ENCODE measurements around the gene IL15. TPM values are rescaled to one million over a fixed set of nuclear protein-coding genes. Genes with fewer than 3 reads are reported as not detected.
"Not testable (repeated sequence)": the region's sequence is repeated elsewhere in the genome, so short reads cannot be mapped to it uniquely, and the experiment has no call there.

IL15 gene
- total RNA-seq, result 1.2 TPM

GRCh38 chr4:141636082-141636770 lies at the start of gene IL15:
TSS of gene IL15 (plus strand) at chr4:141636583. CDS start at chr4:141719465, 82,882 bp downstream.
- FAIRE-seq (no peak), DNase-seq (ENCODE audit: low spot score in 2 of 2) (peak; percentile 35 to 54)

- FAIRE-seq, result peak; percentile 8
- no peak for DNase-seq (ENCODE audit: low spot score in 2 of 2)
Observed at GRCh38 chr4:141587897-141588296, 48.5 kb upstream of the IL15 start.

- FAIRE-seq, result no peak
Observed at GRCh38 chr4:141595531-141595930, 40.9 kb upstream of the IL15 start.

GRCh38 chr4:141599853-141600252 lies 36.5 kb upstream of the IL15 start:
- FAIRE-seq, result no peak
- no peak for DNase-seq (ENCODE audit: low spot score in 2 of 2)

More at GRCh38 chr4:141595531-141595930, 40.9 kb upstream of the IL15 start:
- no peak for DNase-seq (ENCODE audit: low spot score in 2 of 2)

- DNase-seq (ENCODE audit: low spot score in 2 of 2); FAIRE-seq: not testable (repeated sequence)
Observed at GRCh38 chr4:141604683-141605082, 31.7 kb upstream of the IL15 start.

GRCh38 chr4:141605425-141605856 lies 30.9 kb upstream of the IL15 start:
- FAIRE-seq, result no peak

GRCh38 chr4:141609243-141609642 lies 27.1 kb upstream of the IL15 start:
- FAIRE-seq (no peak), DNase-seq (ENCODE audit: low spot score in 2 of 2) (no peak)

More at GRCh38 chr4:141605425-141605856, 30.9 kb upstream of the IL15 start:
- no peak for DNase-seq (ENCODE audit: low spot score in 2 of 2)

GRCh38 chr4:141610365-141610764 lies 26.0 kb upstream of the IL15 start:
- no peak for FAIRE-seq

GRCh38 chr4:141614878-141615586 lies 21.4 kb upstream of the IL15 start:
- no peak for FAIRE-seq

More at GRCh38 chr4:141610365-141610764, 26.0 kb upstream of the IL15 start:
- no peak for DNase-seq (ENCODE audit: low spot score in 2 of 2)

GRCh38 chr4:141615587-141615918 lies 20.8 kb upstream of the IL15 start:
- DNase-seq (ENCODE audit: low spot score in 2 of 2); FAIRE-seq: not testable (repeated sequence)

More at GRCh38 chr4:141614878-141615586, 21.4 kb upstream of the IL15 start:
- no peak for DNase-seq (ENCODE audit: low spot score in 2 of 2)

GRCh38 chr4:141620715-141621114 lies 15.7 kb upstream of the IL15 start:
- no peak for DNase-seq (ENCODE audit: low spot score in 2 of 2)
- FAIRE-seq, result no peak

GRCh38 chr4:141625023-141625422 lies 11.4 kb upstream of the IL15 start:
- FAIRE-seq, result no peak
- no peak for DNase-seq (ENCODE audit: low spot score in 2 of 2)

- DNase-seq (ENCODE audit: low spot score in 2 of 2) (no peak), FAIRE-seq (no peak)
Observed at GRCh38 chr4:141630854-141631253, 5.5 kb upstream of the IL15 start.

- DNase-seq (ENCODE audit: low spot score in 2 of 2) (no peak), FAIRE-seq (no peak)
Observed at GRCh38 chr4:141635736-141636081, 674 bp upstream of the IL15 start.

- DNase-seq (ENCODE audit: low spot score in 2 of 2) (peak in 1 of 2 donors; percentile 44), FAIRE-seq (no peak)
Observed at GRCh38 chr4:141636771-141637460, 533 bp downstream of the IL15 start.

- no peak for DNase-seq (ENCODE audit: low spot score in 2 of 2)
- FAIRE-seq, result no peak
Observed at GRCh38 chr4:141637565-141637964, 1.2 kb downstream of the IL15 start.

- DNase-seq (ENCODE audit: low spot score in 2 of 2) (no peak), FAIRE-seq (no peak)
Observed at GRCh38 chr4:141638230-141638629, 1.8 kb downstream of the IL15 start.

GRCh38 chr4:141640696-141641095 lies 4.3 kb downstream of the IL15 start:
- DNase-seq (ENCODE audit: low spot score in 2 of 2), result no peak

GRCh38 chr4:141642063-141642462 lies 5.7 kb downstream of the IL15 start:
- FAIRE-seq (no peak), DNase-seq (ENCODE audit: low spot score in 2 of 2) (no peak)

More at GRCh38 chr4:141640696-141641095, 4.3 kb downstream of the IL15 start:
- FAIRE-seq, result no peak

GRCh38 chr4:141642711-141643110 lies 6.3 kb downstream of the IL15 start:
- DNase-seq (ENCODE audit: low spot score in 2 of 2) (no peak), FAIRE-seq (no peak)

- DNase-seq (ENCODE audit: low spot score in 2 of 2), result no peak
- no peak for FAIRE-seq
Observed at GRCh38 chr4:141643557-141643956, 7.2 kb downstream of the IL15 start.

All from frontal cortex (tissue), 4 donors.